HepG2 (cell line): Measurements from ENCODE around the gene PSMD12. TPM values are rescaled to one million over a fixed set of nuclear protein-coding genes. Genes with fewer than 3 reads are reported as not detected.

Experiments
- ATAC-seq: fragments of 200-7000 bp; cut with Tn5 transposase; 3 replicates; pipeline ENCODE4 v1.9.1; 2020; ENCODE audit warnings: mild to moderate bottlenecking, moderate library complexity
- BruUV-seq: library from RNA; stranded (reverse); fragments of 400-500 nt; replicated peaks from 2 replicates; lab custom pipeline; 2021; lab: Mats Ljungman, UMichigan
- CTCF ChIA-PET: fragments of 300-600 bp; formaldehyde crosslinking; extraction: SDS; loops from one replicate; lab custom pipeline; 2021; ENCODE audit warnings: low total read pairs, inconsistent platforms, low intra/inter-chr PET ratio; lab: Yijun Ruan, JAX
- POLR2A ChIA-PET: fragments of 350-600 bp; sonication (Branson Sonifier 250); formaldehyde crosslinking; loops from one replicate; lab custom pipeline; 2020; ENCODE audit warnings: antibody characterized with exemption, inconsistent platforms; lab: Yijun Ruan, JAX
- DNase-seq: peaks from one replicate; pipeline ENCODE4 v3.0.0-alpha.2; 2015; ENCODE audit warnings: low spot score
- FAIRE-seq: peaks from 3 replicates; lab custom pipeline; 2011; peaks lifted over from hg19 to GRCh38; lab: Jason Lieb, UNC
- H2AFZ ChIP-seq: one replicate; pipeline ENCODE4 v1.6.1; 2011; ENCODE audit warnings: low read length, inconsistent platforms
- H3K27ac ChIP-seq: fragments of 300-600 bp; 3 replicates; pipeline ENCODE4 v1.8.0; 2011; ENCODE audit warnings: mixed run types, mild to moderate bottlenecking, mixed read lengths, low read length, inconsistent platforms; ENCODE audit not compliant: insufficient read depth; ENCODE audit errors: extremely low read length
- H3K27me3 ChIP-seq, 2 experiments: fragments of 200-600 bp in 1 of 2; 2 replicates in 1 of 2; 3 replicates in 1 of 2; pipeline versions ENCODE4 v1.6.0 to v1.8.0; 2011; ENCODE audit warnings: low read length in 2 of 2, mild to moderate bottlenecking in 2 of 2, moderate library complexity in 2 of 2, inconsistent platforms in 1 of 2; ENCODE audit not compliant: insufficient read depth in 2 of 2, control insufficient read depth in 1 of 2
- H3K36me3 ChIP-seq, 2 experiments: fragments of 200-600 bp in 1 of 2; replicated peaks in 1 of 2; 2 replicates in 1 of 2; 3 replicates in 1 of 2; pipeline versions ENCODE4 v1.5.1 to v1.8.0; 2011; ENCODE audit warnings: low read length in 2 of 2, inconsistent platforms in 1 of 2; ENCODE audit not compliant: insufficient read depth in 2 of 2, control insufficient read depth in 1 of 2
- H3K4me1 ChIP-seq: 2 replicates; pipeline ENCODE4 v1.5.1; 2012; ENCODE audit warnings: low read length, inconsistent platforms; ENCODE audit not compliant: insufficient read depth
- H3K4me2 ChIP-seq: 2 replicates; pipeline ENCODE4 v1.6.0; 2011; ENCODE audit warnings: low read depth, low read length, inconsistent platforms
- H3K4me3 ChIP-seq, 3 experiments: fragments of 200-600 bp in 1 of 3; sonication (generic), shearing (Covaris generic) in 1 of 3; replicated peaks in 1 of 3; 2 replicates each; pipeline ENCODE4 v1.5.1; 2011 to 2016; ENCODE audit warnings: low read length in 3 of 3, inconsistent platforms in 2 of 3, low read depth in 2 of 3, mild to moderate bottlenecking in 2 of 3, control low read depth in 1 of 3, mixed read lengths in 1 of 3; ENCODE audit not compliant: insufficient read depth in 1 of 3
- H3K79me2 ChIP-seq: one replicate; pipeline ENCODE4 v1.6.1; 2011; ENCODE audit warnings: low read length, inconsistent platforms; ENCODE audit not compliant: insufficient read depth
- H3K9ac ChIP-seq: 2 replicates; pipeline ENCODE4 v1.6.0; 2011; ENCODE audit warnings: mild to moderate bottlenecking, low read depth, low read length, inconsistent platforms; ENCODE audit not compliant: insufficient read depth
- H3K9me3 ChIP-seq: 2 replicates; pipeline ENCODE4 v1.5.1; 2012; ENCODE audit warnings: mild to moderate bottlenecking, low read length
- H4K20me1 ChIP-seq: 2 replicates; pipeline ENCODE4 v1.6.0; 2011; ENCODE audit warnings: inconsistent platforms, mild to moderate bottlenecking, low read length, moderate library complexity; ENCODE audit not compliant: insufficient read depth
- ATF3 ChIP-seq: sonication (generic); formaldehyde crosslinking; IDR thresholded peaks from 2 replicates; pipeline ENCODE4 v1.4.0; 2020; ENCODE audit warnings: missing genetic modification reagents
- DPF2 ChIP-seq: sonication (generic); formaldehyde crosslinking; IDR thresholded peaks from 2 replicates; pipeline ENCODE4 v1.4.0; 2020; ENCODE audit warnings: mild to moderate bottlenecking, low read depth, missing genetic modification reagents, borderline replicate concordance
- HOXA7 ChIP-seq: sonication (generic); formaldehyde crosslinking; IDR thresholded peaks from 2 replicates; pipeline ENCODE4 v1.8.1; 2022; ENCODE audit warnings: mild to moderate bottlenecking, missing genetic modification reagents, moderate library complexity
- IRX3 ChIP-seq: sonication (generic); formaldehyde crosslinking; IDR thresholded peaks from 2 replicates; pipeline ENCODE4 v1.8.1; 2023; ENCODE audit warnings: mild to moderate bottlenecking, low read depth, missing genetic modification reagents, borderline replicate concordance
- MTF2 ChIP-seq: sonication (generic); formaldehyde crosslinking; IDR thresholded peaks from 2 replicates; pipeline ENCODE4 v1.5.0; 2020; ENCODE audit warnings: missing genetic modification reagents, borderline replicate concordance
- PAF1 ChIP-seq: IDR thresholded peaks from 2 replicates; pipeline ENCODE4 v1.6.1; 2016; ENCODE audit warnings: missing genetic modification reagents, missing compliant biosample characterization
- PATZ1 ChIP-seq: sonication (generic); formaldehyde crosslinking; IDR thresholded peaks from 2 replicates; pipeline ENCODE4 v1.4.0; 2020; ENCODE audit warnings: missing genetic modification reagents
- PBX2 ChIP-seq: IDR thresholded peaks from 2 replicates; pipeline ENCODE4 v1.6.1; 2016; ENCODE audit warnings: control low read depth
- SRY ChIP-seq: sonication (generic); formaldehyde crosslinking; IDR thresholded peaks from 2 replicates; pipeline ENCODE4 v1.8.0; 2022; ENCODE audit warnings: mild to moderate bottlenecking, missing genetic modification reagents
- TFAP4 ChIP-seq: sonication (generic); IDR thresholded peaks from 2 replicates; pipeline ENCODE4 v1.6.1; 2016; ENCODE audit warnings: low read depth, borderline replicate concordance
- THAP11 ChIP-seq: IDR thresholded peaks from 2 replicates; pipeline ENCODE4 v1.6.1; 2016; ENCODE audit warnings: missing biosample characterization, missing genetic modification reagents
- ZBTB37 ChIP-seq: sonication (generic); formaldehyde crosslinking; IDR thresholded peaks from 2 replicates; pipeline ENCODE4 v1.4.0; 2020; ENCODE audit warnings: mild to moderate bottlenecking, missing genetic modification reagents
- ZBTB42 ChIP-seq: sonication (generic); formaldehyde crosslinking; IDR thresholded peaks from 2 replicates; pipeline ENCODE4 v1.5.0; 2020; ENCODE audit warnings: mild to moderate bottlenecking, missing genetic modification reagents
- ZBTB46 ChIP-seq: sonication (generic); formaldehyde crosslinking; IDR thresholded peaks from 2 replicates; pipeline ENCODE4 v1.4.0; 2020; ENCODE audit warnings: mild to moderate bottlenecking, missing genetic modification reagents, borderline replicate concordance
- ZNF274 ChIP-seq: sonication (generic); formaldehyde crosslinking; IDR thresholded peaks from 2 replicates; pipeline ENCODE4 v1.5.1; 2020; ENCODE audit warnings: mild to moderate bottlenecking, missing genetic modification reagents
- WGBS: methylation state at CpG from one replicate; pipeline ENCODE4 v1.1.6; 2017; ENCODE audit warnings: low lambda C conversion rate; 5-methylcytosine and 5-hydroxymethylcytosine counted together
- in situ Hi-C: cut with HindIII; loops from 2 replicates; pipeline ENCODE4 v1.10.0; 2017; ENCODE audit warnings: low pct_unique_long_range_greater_than_20kb; ENCODE audit not compliant: extremely low pct_ligation_motif_present
- intact Hi-C: fragments of 100-400 bp; cut with micrococcal nuclease; formaldehyde crosslinking; loops from one replicate; pipeline ENCODE4 v1.10.0; 2022; ENCODE audit not compliant: unreplicated experiment
- polyA plus RNA-seq, 8 experiments: library from polyadenylated mRNA; depleted of rRNA in 3 of 8; stranded (reverse) in 7 of 8; unstranded in 1 of 8; fragments of >200 nt; fragmentation: Illumina TruSeq in 4 of 8; extraction: Trizol in 4 of 8; gene quantifications; 2 replicates each; pipeline versions ENCODE4 v1.2.1 to v1.2.3, GENCODE V29; 2011 to 2016; ENCODE audit warnings: low read depth in 4 of 8, missing spikeins in 1 of 8, mixed read lengths in 1 of 8; ENCODE audit not compliant: insufficient read depth in 1 of 8
- total RNA-seq, 5 experiments: library from RNA; depleted of rRNA; stranded (reverse); fragments of >200 nt; fragmentation: Illumina TruSeq; extraction: Trizol; gene quantifications; 2 replicates each; pipeline ENCODE4 v1.2.3, GENCODE V29; 2016; ENCODE audit warnings: low read depth in 1 of 5
- TF ChIP-seq, protein P1 (sequence below): IDR thresholded peaks from 2 replicates; pipeline ENCODE4 v1.6.1; 2012; ENCODE audit warnings: inconsistent platforms

PSMD12 gene
- total and polyA plus RNA-seq, 2 of the 13 experiments (the other 11 are each of a cell fraction or from before 2014, with no cell fraction given): 27.4 to 71.7 TPM

DNA sequence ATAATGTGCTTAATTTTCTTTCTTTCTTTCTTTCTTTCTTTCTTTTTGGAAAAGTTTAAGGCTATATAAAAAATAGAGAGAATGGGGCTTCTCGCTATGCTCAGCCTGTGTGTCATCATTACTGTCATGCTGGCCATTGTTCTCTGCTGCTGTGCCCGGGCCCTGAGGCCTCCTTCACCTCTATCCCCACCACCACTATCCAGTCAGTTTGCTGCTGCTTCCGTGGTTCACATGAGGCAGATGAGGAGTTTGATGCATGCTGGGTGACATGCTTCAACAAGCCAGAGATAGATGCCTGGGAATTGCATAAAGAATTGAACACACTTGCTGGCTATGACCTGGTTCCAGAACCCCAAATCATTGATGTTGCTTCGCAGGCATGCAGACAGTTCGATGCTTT is 47.0 kb upstream of the PSMD12 start:
- Histone ChIP-seq H3K27ac (no peak overlapping the region), H3K36me3 (no peaks in the 10 kb centered on the region), H3K9ac (no peak overlapping the region), H3K9me3 (no peaks in the 10 kb centered on the region), H3K4me1 (no peaks in the 10 kb centered on the region), H2AFZ (no peak overlapping the region), H3K27me3 (no peaks in the 10 kb centered on the region), H4K20me1 (no peaks in the 10 kb centered on the region), H3K4me3 (no peak overlapping the region), H3K79me2 (no peaks in the 10 kb centered on the region), H3K4me2 (no peak overlapping the region)
- intact Hi-C loops (no loop called here), in situ Hi-C loops (no loop called here)
- no peak for DNase-seq
- BruUV-seq: no TSS peak
- FAIRE-seq: no peak
- ChIA-PET POLR2A (no interaction called here), CTCF (no interaction called here)
- ATAC-seq: no peak
- WGBS: 56% methylated on average over 5 of the region's 5 CpGs
- TF ChIP-seq ZBTB42 (CRISPR knock-in tag): no peak
- TF ChIP-seq ZBTB37 (CRISPR knock-in tag): no peak
- no peak for TF ChIP-seq PAF1 (CRISPR knock-in tag)
- TF ChIP-seq TFAP4: no peak
- no peak for TF ChIP-seq ZBTB46
- TF ChIP-seq PBX2 (CRISPR knock-in tag): no peak
- TF ChIP-seq DPF2 (CRISPR knock-in tag): no peak
- TF ChIP-seq ZNF274: no peak
- no peak for TF ChIP-seq HOXA7 (CRISPR knock-in tag)
- TF ChIP-seq THAP11 (CRISPR knock-in tag): no peak
- TF ChIP-seq, protein P1, sequence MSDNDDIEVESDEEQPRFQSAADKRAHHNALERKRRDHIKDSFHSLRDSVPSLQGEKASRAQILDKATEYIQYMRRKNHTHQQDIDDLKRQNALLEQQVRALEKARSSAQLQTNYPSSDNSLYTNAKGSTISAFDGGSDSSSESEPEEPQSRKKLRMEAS: no peak
- TF ChIP-seq MTF2 (CRISPR knock-in tag): no peak
- TF ChIP-seq IRX3 (CRISPR knock-in tag): no peak
- no peak for TF ChIP-seq ATF3
- TF ChIP-seq SRY (CRISPR knock-in tag): no peak
- TF ChIP-seq PATZ1: no peak
